OCI-LY3 (cell line): ENCODE data around the gene UBTD1.

ENCODE experiments used
- H2AFZ ChIP-seq: fragments of 200-600, 300-600 bp; shearing (Covaris generic); 2 replicates; pipeline ENCODE4 v1.6.0; 2014; ENCODE audit warnings: antibody characterized with exemption, low read depth, low read length
- H3K27ac ChIP-seq: fragments of 200-600, 300-600 bp; sonication (generic); 2 replicates; pipeline ENCODE4 v1.5.1; 2014; ENCODE audit warnings: mild to moderate bottlenecking, low read length, moderate library complexity, mixed read lengths
- H3K27me3 ChIP-seq: fragments of 200-600, 300-600 bp; sonication (generic); 2 replicates; pipeline ENCODE4 v1.6.1; 2014; ENCODE audit warnings: low read depth, low read length, mixed read lengths
- H3K36me3 ChIP-seq: fragments of 200-600, 300-600 bp; sonication (generic); replicated peaks from 2 replicates; pipeline ENCODE3; 2014; ENCODE audit warnings: low read depth, low read length, mixed read lengths
- H3K4me1 ChIP-seq: fragments of 300-600, 200-600 bp; sonication (generic); 2 replicates; pipeline ENCODE4 v1.6.1; 2014; ENCODE audit warnings: low read length, mixed read lengths
- H3K4me2 ChIP-seq: fragments of 200-600, 300-600 bp; sonication (generic); 2 replicates; pipeline ENCODE4 v1.6.1; 2014; ENCODE audit warnings: low read length, mixed read lengths
- H3K4me3 ChIP-seq: fragments of 300-600, 200-600 bp; sonication (generic); 2 replicates; pipeline ENCODE4 v1.5.1; 2014; ENCODE audit warnings: antibody characterized with exemption, mild to moderate bottlenecking, low read length, moderate library complexity
- H3K79me2 ChIP-seq: fragments of 300-600, 200-600 bp; shearing (Covaris generic); 2 replicates; pipeline ENCODE4 v1.6.1; 2014; ENCODE audit warnings: mild to moderate bottlenecking, low read length, mixed read lengths
- H3K9ac ChIP-seq: fragments of 300-600, 200-600 bp; shearing (Covaris generic); 2 replicates; pipeline ENCODE4 v1.6.0; 2014; ENCODE audit warnings: mild to moderate bottlenecking, low read length, moderate library complexity
- H3K9me3 ChIP-seq: fragments of 200-600, 300-600 bp; shearing (Covaris generic); 2 replicates; pipeline ENCODE4 v1.6.1; 2014; ENCODE audit warnings: low read length, mixed read lengths; ENCODE audit not compliant: insufficient read depth
- H4K20me1 ChIP-seq: fragments of 200-600, 300-600 bp; sonication (generic); 2 replicates; pipeline ENCODE4 v1.6.1; 2016; ENCODE audit warnings: low read length, mixed read lengths; ENCODE audit not compliant: insufficient read depth
- EZH2phosphoT487 ChIP-seq: fragments of 200-600 bp; shearing (Covaris generic); IDR thresholded peaks from 2 replicates; pipeline ENCODE4 v1.6.1; 2018; ENCODE audit warnings: antibody characterized with exemption, mixed run types, low read depth
- TF ChIP-seq, protein P1 (sequence below): fragments of 200-600, 300-600 bp; sonication (generic); IDR thresholded peaks from 2 replicates; pipeline ENCODE4 v1.5.1; 2014; ENCODE audit warnings: antibody characterized with exemption, low read length, low read depth

UBTD1 gene

DNA sequence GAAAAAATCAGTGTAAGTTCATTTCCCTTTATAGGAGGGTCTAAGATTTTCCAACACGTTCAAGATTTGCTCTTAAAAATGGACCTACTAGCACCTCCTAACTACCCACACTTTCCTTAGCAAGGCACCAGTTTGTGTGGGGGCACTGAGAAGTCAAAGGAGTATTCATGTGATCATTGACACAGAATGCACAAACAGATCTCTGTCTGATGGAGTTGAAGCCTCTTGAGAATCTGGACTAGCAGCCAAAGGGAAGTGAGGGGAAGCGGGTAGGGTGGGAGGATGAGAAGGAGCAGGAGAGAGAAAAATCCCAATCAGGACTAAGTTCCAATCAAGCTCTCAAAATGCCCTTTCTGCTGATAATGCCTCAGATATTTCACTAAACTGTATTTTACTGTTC is 4.6 kb upstream of the UBTD1 start:
- no peak for TF ChIP-seq EZH2phosphoT487
- TF ChIP-seq, protein P1, sequence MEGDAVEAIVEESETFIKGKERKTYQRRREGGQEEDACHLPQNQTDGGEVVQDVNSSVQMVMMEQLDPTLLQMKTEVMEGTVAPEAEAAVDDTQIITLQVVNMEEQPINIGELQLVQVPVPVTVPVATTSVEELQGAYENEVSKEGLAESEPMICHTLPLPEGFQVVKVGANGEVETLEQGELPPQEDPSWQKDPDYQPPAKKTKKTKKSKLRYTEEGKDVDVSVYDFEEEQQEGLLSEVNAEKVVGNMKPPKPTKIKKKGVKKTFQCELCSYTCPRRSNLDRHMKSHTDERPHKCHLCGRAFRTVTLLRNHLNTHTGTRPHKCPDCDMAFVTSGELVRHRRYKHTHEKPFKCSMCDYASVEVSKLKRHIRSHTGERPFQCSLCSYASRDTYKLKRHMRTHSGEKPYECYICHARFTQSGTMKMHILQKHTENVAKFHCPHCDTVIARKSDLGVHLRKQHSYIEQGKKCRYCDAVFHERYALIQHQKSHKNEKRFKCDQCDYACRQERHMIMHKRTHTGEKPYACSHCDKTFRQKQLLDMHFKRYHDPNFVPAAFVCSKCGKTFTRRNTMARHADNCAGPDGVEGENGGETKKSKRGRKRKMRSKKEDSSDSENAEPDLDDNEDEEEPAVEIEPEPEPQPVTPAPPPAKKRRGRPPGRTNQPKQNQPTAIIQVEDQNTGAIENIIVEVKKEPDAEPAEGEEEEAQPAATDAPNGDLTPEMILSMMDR, result no peak
- Histone ChIP-seq H3K4me2 (no peak overlapping the region), H3K9ac (no peak overlapping the region), H4K20me1 (peaks cover 20% of the 10 kb centered on the region; the same call in 1 of the 2 replicates), H3K27me3 (no peaks in the 10 kb centered on the region), H3K9me3 (no peaks in the 10 kb centered on the region), H3K4me3 (no peak overlapping the region), H3K79me2 (peaks cover 86% of the 10 kb centered on the region), H3K36me3 (no peaks in the 10 kb centered on the region), H2AFZ (no peak overlapping the region), H3K27ac (no peak overlapping the region), H3K4me1 (peaks cover 5% of the 10 kb centered on the region; the same call in 1 of the 2 replicates)

DNA sequence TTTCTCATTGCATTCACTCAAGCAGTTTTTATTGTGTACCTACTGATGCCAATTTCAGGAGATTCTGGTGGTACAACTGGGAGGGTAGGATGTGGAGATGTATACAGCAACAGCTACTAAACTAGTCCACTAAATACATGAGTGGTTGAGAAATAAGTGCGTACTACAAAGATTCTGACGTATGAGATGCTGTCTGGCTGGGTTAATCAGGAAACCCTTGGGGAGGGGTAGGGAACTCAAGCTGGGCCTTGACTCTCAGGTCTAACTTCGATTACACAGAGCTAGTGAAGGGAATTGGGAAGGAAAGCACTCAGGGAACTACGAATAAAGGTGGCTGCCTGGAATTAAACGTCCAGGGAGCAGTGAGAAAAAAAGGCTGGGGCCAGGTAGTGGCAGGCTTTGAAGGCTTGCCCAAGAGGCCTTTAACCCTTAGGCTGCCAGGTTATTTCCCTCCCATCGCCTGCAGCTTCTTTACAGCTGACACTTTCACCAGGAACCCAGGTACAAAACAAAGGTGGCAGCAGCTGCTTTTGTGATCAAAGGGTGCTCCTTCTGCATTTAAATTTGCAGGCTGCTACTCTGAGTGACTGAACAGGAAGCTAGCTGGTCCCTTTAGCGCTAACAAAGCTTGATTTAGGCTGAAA is 3.7 kb upstream of the UBTD1 start:
- no peak overlapping the region for H3K4me3 ChIP-seq

DNA sequence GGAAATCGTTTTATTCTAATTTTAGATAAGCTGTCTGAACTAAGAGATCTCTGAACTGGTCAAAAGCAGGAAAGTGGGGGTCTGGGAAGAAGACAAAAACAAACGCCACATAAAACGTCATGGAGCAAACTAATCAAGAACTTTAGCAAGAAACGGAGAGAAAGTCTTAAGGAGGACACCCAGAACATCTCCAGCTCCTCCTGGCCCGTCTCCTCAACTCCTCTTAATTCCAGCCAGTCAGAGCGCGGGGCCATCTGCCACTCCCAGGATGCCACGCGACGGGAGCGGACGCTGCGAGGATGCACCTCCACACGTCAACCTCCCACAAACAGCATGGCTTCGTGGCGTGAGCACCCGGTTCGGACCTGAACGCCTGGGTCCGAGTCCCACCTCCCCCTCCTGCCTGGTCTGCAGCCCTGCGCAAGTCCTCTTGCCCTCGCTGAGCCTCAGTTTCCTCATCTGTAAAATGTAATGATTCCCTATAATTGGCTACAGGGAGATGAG is 1.1 kb upstream of the UBTD1 start:
- H4K20me1 ChIP-seq, result peaks cover 10% of the 10 kb centered on the region; the same call in 1 of the 2 replicates

More for the DNA sequence above, 3.7 kb upstream of the UBTD1 start:
- Histone ChIP-seq H2AFZ (no peak overlapping the region), H3K36me3 (no peaks in the 10 kb centered on the region), H3K27me3 (no peaks in the 10 kb centered on the region), H3K9ac (no peak overlapping the region), H3K4me2 (no peak overlapping the region), H3K79me2 (peaks cover 78% of the 10 kb centered on the region), H3K27ac (no peak overlapping the region), H3K9me3 (no peaks in the 10 kb centered on the region), H4K20me1 (peaks cover 20% of the 10 kb centered on the region; the same call in 1 of the 2 replicates), H3K4me1 (peaks cover 5% of the 10 kb centered on the region; the same call in 1 of the 2 replicates)
- TF ChIP-seq, protein P1, result no peak
- TF ChIP-seq EZH2phosphoT487, result no peak

More for the DNA sequence above, 1.1 kb upstream of the UBTD1 start:
- Histone ChIP-seq H3K9ac (peak overlapping the region; percentile 93), H3K27ac (peak overlapping the region; percentile 78), H3K4me2 (peak overlapping the region; percentile 68), H3K36me3 (no peaks in the 10 kb centered on the region), H3K4me1 (peaks cover 5% of the 10 kb centered on the region; the same call in 1 of the 2 replicates), H3K27me3 (no peaks in the 10 kb centered on the region), H2AFZ (peak overlapping the region; percentile 72), H3K79me2 (peaks cover 56% of the 10 kb centered on the region), H3K9me3 (no peaks in the 10 kb centered on the region), H3K4me3 (peak overlapping the region; percentile 99)
- no peak for TF ChIP-seq EZH2phosphoT487
- TF ChIP-seq, protein P1, result no peak
